OCI-LY7 (cell line): ENCODE data around the gene MYPN. TPM values are rescaled to one million over a fixed set of nuclear protein-coding genes. Genes with fewer than 3 reads are reported as not detected.

Experiments used
- BruUV-seq: library from RNA; stranded (reverse); fragments of 400-500 nt; replicated peaks from 2 replicates; lab custom pipeline; 2021; lab: Mats Ljungman, UMichigan
- CTCF ChIA-PET: fragments of 300-600 bp; sonication (Branson Sonifier 250); formaldehyde crosslinking; loops from one replicate; lab custom pipeline; 2022; ENCODE audit warnings: antibody characterized with exemption; ENCODE audit not compliant: unreplicated experiment; lab: Charles Lee
- POLR2A ChIA-PET: fragments of 300-600 bp; sonication (Branson Sonifier 250); formaldehyde crosslinking; loops from one replicate; lab custom pipeline; 2022; ENCODE audit warnings: antibody characterized with exemption; lab: Charles Lee
- DNase-seq: peaks from one replicate; pipeline ENCODE4 v3.0.0-alpha.2; 2015; ENCODE audit warnings: low spot score
- H2AFZ ChIP-seq: fragments of 200-600 bp; sonication (generic), shearing (Covaris generic); 2 replicates; pipeline ENCODE4 v1.6.1; 2014; ENCODE audit warnings: mild to moderate bottlenecking, antibody characterized with exemption, low read length, moderate library complexity
- H3K27ac ChIP-seq: fragments of 200-600 bp; sonication (generic); 2 replicates; pipeline ENCODE4 v1.5.1; 2014; ENCODE audit warnings: mixed run types, low read depth, mild to moderate bottlenecking, moderate library complexity, low read length, inconsistent platforms; ENCODE audit not compliant: poor library complexity, severe bottlenecking
- H3K36me3 ChIP-seq: fragments of 200-600 bp; sonication (generic); 2 replicates; pipeline ENCODE4 v1.6.1; 2014; ENCODE audit warnings: mild to moderate bottlenecking, antibody characterized with exemption, low read length, moderate library complexity, mixed read lengths; ENCODE audit not compliant: insufficient read depth
- H3K4me1 ChIP-seq: fragments of 200-600 bp; sonication (generic); 2 replicates; pipeline ENCODE4 v1.5.1; 2014; ENCODE audit warnings: mild to moderate bottlenecking, low read length; ENCODE audit not compliant: insufficient read depth, poor library complexity, severe bottlenecking
- H3K4me2 ChIP-seq: fragments of 200-600 bp; sonication (generic); 2 replicates; pipeline ENCODE4 v1.6.1; 2014; ENCODE audit warnings: mild to moderate bottlenecking, low read length
- H3K4me3 ChIP-seq: fragments of 200-600 bp; sonication (generic); 2 replicates; pipeline ENCODE4 v1.5.1; 2014; ENCODE audit warnings: mild to moderate bottlenecking, low read depth, low read length; ENCODE audit not compliant: poor library complexity, severe bottlenecking
- H3K79me2 ChIP-seq: fragments of 200-600 bp; sonication (generic); 2 replicates; pipeline ENCODE4 v1.6.1; 2016; ENCODE audit warnings: low read depth, mild to moderate bottlenecking, low read length, moderate library complexity, mixed read lengths; ENCODE audit not compliant: insufficient read depth
- H3K9me2 ChIP-seq: fragments of 200-600 bp; sonication (generic); 2 replicates; pipeline ENCODE4 v1.6.1; 2016; ENCODE audit warnings: mild to moderate bottlenecking, low read length, mixed read lengths; ENCODE audit not compliant: insufficient read depth
- H3K9me3 ChIP-seq: fragments of 200-600 bp; sonication (generic); 2 replicates; pipeline ENCODE4 v1.6.1; 2014; ENCODE audit warnings: mild to moderate bottlenecking, mixed run types, low read length, mixed read lengths
- H4K20me1 ChIP-seq: fragments of 200-600 bp; sonication (generic); 2 replicates; pipeline ENCODE4 v1.6.1; 2014; ENCODE audit warnings: mild to moderate bottlenecking, antibody characterized with exemption, low read length, moderate library complexity, mixed read lengths; ENCODE audit not compliant: insufficient read depth
- EZH2phosphoT487 ChIP-seq: fragments of 200-600 bp; sonication (generic); IDR thresholded peaks from 2 replicates; pipeline ENCODE4 v1.6.1; 2018; ENCODE audit warnings: low read depth, borderline replicate concordance, mild to moderate bottlenecking, mixed run types, antibody characterized with exemption, low read length, moderate library complexity, mixed read lengths
- intact Hi-C: fragments of 100-400 bp; cut with micrococcal nuclease; formaldehyde crosslinking; loops from one replicate; pipeline ENCODE4 v1.10.0; 2022; ENCODE audit not compliant: unreplicated experiment
- total RNA-seq, 2 experiments: library from RNA; depleted of rRNA in 1 of 2; stranded (reverse); fragments of >200 nt in 1 of 2; shearing (Covaris generic) in 1 of 2; gene quantifications; 2 replicates each; pipeline ENCODE4 v1.2.3, GENCODE V29; 2014 to 2022
- TF ChIP-seq, protein P1 (sequence below): fragments of 200-600 bp; sonication (generic); conservative IDR thresholded peaks from 2 replicates; pipeline ENCODE4 v1.5.1; 2014; ENCODE audit warnings: mild to moderate bottlenecking, antibody characterized with exemption, low read length, moderate library complexity, mixed read lengths

Gene MYPN
- total RNA-seq, 2 experiments from 2014 or later = 0.06 TPM; not detected in 1

DNA sequence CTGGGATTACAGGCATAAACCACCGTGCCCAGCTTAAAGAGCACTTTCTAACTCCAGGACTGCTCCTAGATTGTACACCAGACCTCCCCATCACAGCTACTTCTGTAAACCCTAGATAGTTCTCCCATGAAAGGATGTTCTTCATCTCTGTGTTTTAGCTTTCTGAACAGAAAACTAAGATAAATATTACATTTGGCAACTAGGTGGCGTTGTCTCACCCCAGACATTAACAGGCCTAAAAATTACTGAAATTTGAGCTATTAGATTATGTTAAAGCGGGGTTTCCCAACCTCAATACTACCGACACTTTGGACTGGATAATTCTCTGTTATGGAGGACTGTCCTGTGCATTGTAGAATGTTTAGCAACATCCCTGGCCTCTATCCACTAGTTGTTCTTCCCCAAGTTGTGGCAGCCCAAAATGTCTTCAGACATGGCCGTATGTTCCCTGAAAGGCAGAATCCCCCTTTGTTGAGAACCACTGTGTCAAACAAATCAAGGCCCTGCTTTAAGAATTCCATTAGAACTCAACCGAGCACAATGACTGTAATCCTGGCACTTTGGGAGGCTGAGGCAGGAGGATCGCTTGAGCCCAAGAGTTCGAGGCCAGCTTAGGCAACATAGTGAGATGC lies 103.5 kb downstream of the MYPN start:
- H2AFZ ChIP-seq = peak overlapping the region; percentile 68; the same call in 1 of the 2 replicates
- H3K9me2 ChIP-seq = no peaks in the 10 kb centered on the region

DNA sequence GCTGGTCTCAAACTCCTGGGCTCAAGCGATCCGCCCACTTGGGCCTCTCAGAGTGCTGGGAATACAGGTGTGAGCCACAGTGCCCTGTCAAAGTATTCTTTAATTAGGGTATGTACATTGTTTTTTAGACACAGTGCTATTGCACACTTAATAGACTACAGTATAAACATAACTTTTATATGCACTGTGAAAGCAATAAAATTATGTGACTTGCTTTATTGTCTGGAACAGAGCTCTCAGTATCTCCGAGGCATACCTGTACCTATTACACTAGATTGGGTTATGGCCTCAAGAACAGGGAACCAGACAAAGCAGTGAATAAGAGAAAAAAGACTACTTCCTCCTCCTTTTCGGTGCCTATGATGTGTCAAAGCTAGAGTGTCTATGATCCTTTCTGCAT lies 109.5 kb downstream of the MYPN start:
- H3K4me2 ChIP-seq = no peak overlapping the region
- ChIA-PET CTCF (no interaction called here), POLR2A (interaction anchor here (1.7 kb wide), 1 partner anchor 16 kb away, joined by 4 read pairs; no protein-coding TSS in a partner anchor)
- no peaks in the 10 kb centered on the region for H4K20me1 ChIP-seq
- intact Hi-C loops = no loop called here
- H2AFZ ChIP-seq = peak overlapping the region; percentile 20; the same call in 1 of the 2 replicates
- no peak for TF ChIP-seq EZH2phosphoT487
- TF ChIP-seq, protein P1, sequence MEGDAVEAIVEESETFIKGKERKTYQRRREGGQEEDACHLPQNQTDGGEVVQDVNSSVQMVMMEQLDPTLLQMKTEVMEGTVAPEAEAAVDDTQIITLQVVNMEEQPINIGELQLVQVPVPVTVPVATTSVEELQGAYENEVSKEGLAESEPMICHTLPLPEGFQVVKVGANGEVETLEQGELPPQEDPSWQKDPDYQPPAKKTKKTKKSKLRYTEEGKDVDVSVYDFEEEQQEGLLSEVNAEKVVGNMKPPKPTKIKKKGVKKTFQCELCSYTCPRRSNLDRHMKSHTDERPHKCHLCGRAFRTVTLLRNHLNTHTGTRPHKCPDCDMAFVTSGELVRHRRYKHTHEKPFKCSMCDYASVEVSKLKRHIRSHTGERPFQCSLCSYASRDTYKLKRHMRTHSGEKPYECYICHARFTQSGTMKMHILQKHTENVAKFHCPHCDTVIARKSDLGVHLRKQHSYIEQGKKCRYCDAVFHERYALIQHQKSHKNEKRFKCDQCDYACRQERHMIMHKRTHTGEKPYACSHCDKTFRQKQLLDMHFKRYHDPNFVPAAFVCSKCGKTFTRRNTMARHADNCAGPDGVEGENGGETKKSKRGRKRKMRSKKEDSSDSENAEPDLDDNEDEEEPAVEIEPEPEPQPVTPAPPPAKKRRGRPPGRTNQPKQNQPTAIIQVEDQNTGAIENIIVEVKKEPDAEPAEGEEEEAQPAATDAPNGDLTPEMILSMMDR = no peak
- no peaks in the 10 kb centered on the region for H3K9me2 ChIP-seq
- no peaks in the 10 kb centered on the region for H3K9me3 ChIP-seq
- no peak for DNase-seq
- no peak overlapping the region for H3K27ac ChIP-seq
- no peak overlapping the region for H3K4me3 ChIP-seq
- no peaks in the 10 kb centered on the region for H3K36me3 ChIP-seq
- no peaks in the 10 kb centered on the region for H3K79me2 ChIP-seq
- no peaks in the 10 kb centered on the region for H3K4me1 ChIP-seq
- no TSS peak for BruUV-seq

More for the DNA sequence above, 103.5 kb downstream of the MYPN start:
- Histone ChIP-seq H3K4me1 (peaks cover 18% of the 10 kb centered on the region), H3K36me3 (no peaks in the 10 kb centered on the region), H3K9me3 (no peaks in the 10 kb centered on the region), H4K20me1 (no peaks in the 10 kb centered on the region), H3K4me3 (no peak overlapping the region), H3K27ac (no peak overlapping the region), H3K79me2 (no peaks in the 10 kb centered on the region), H3K4me2 (no peak overlapping the region)
- peak; percentile 67 for DNase-seq
- no peak for TF ChIP-seq EZH2phosphoT487
- TF ChIP-seq, protein P1 = peak; percentile 88
- BruUV-seq = no TSS peak
- POLR2A ChIA-PET = interaction anchor here (0.6 to 6.9 kb wide), 10 partner anchors 15 to 421 kb away, joined by 3 to 75 read pairs (median 3); partner anchors contain the start of gene DNAJC12
- intact Hi-C loops = loop anchor here (1.0 kb wide), 2 partner anchors 89 to 135 kb away; no protein-coding TSS in a partner anchor
- CTCF ChIA-PET = interaction anchor here (0.8 to 1.7 kb wide), 3 partner anchors 89 to 357 kb away, joined by 4 to 27 read pairs (median 7); no protein-coding TSS in a partner anchor

DNA sequence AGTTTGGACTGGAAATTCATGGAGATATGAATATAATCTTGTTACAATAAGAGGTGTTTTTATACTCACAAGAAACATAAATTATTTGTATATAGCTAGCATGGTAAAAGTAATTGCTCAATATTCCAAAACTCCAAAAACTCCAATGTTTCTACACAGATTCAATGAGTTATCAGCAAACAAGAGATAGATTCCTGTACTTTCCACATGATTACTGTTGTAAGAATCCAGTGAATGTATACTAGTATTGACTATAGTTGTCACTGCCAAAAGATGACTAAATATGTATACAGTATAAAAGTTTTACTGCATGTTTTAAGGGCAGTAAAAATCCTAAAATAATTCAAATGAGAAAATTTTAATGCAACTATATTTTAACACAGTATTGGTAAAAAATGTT lies 111.9 kb downstream of the MYPN start:
- ChIA-PET CTCF (no interaction called here), POLR2A (no interaction called here)
- TF ChIP-seq EZH2phosphoT487 = no peak
- no peaks in the 10 kb centered on the region for H3K79me2 ChIP-seq
- no peak overlapping the region for H3K4me2 ChIP-seq
- no peaks in the 10 kb centered on the region for H4K20me1 ChIP-seq
- BruUV-seq = no TSS peak
- no peak overlapping the region for H3K27ac ChIP-seq
- no peak overlapping the region for H2AFZ ChIP-seq
- H3K4me1 ChIP-seq = no peaks in the 10 kb centered on the region
- no peaks in the 10 kb centered on the region for H3K36me3 ChIP-seq
- H3K4me3 ChIP-seq = no peak overlapping the region
- DNase-seq = no peak
- intact Hi-C loops = no loop called here
- no peaks in the 10 kb centered on the region for H3K9me2 ChIP-seq
- H3K9me3 ChIP-seq = no peaks in the 10 kb centered on the region
